ENCODE measurements around the gene MBNL1. TPM values are rescaled to one million over a fixed set of nuclear protein-coding genes. Genes with fewer than 3 reads are reported as not detected.

MBNL1 gene
- total RNA-seq, 2 donors from 2014 or later, result 149 to 191 TPM

DNA sequence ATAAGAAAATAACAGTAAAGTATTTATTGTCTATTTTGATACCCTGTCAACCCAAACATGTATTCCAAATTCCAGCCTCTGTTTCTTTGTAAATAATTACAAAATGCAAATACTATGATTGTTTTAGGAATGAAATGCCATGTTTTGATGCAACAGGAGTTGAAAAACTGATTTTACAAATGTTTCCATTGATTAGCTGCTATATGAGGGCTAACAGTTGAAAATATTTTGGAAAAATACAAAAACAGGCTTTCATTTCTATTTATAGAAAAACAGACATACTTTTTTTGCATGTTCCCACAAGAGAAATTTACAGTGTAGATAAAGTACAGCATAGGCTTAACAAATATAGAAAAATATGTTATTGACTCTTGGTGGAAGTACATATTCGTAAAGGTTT lies 20.0 kb downstream of the MBNL1 start:
- no peak for DNase-seq
- intact Hi-C loops (cut with DNase I), result no loop called here
- H3K9me3 ChIP-seq, result no peaks in the 10 kb centered on the region
- TF ChIP-seq CTCF (IDR thresholded peaks at IDR 0.05), result no peak
- peaks cover 5% of the 10 kb centered on the region for H3K4me1 ChIP-seq
- H3K27ac ChIP-seq, result no peak overlapping the region
- no peak overlapping the region for H3K9ac ChIP-seq (ENCODE audit: low read depth in 2 of 2, low read length in 2 of 2)
- H3K27me3 ChIP-seq, result no peaks in the 10 kb centered on the region
- H3K36me3 ChIP-seq, result no peaks in the 10 kb centered on the region
- no peak overlapping the region for H3K4me3 ChIP-seq

- Histone ChIP-seq H3K27ac (no peak overlapping the region), H3K9ac (ENCODE audit: low read depth in 2 of 2, low read length in 2 of 2) (no peak overlapping the region), H3K27me3 (no peaks in the 10 kb centered on the region), H3K36me3 (no peaks in the 10 kb centered on the region), H3K9me3 (no peaks in the 10 kb centered on the region), H3K4me1 (no peaks in the 10 kb centered on the region), H3K4me3 (no peak overlapping the region)
- no peak for TF ChIP-seq CTCF (IDR thresholded peaks at IDR 0.05)
- intact Hi-C loops (cut with DNase I), result no loop called here
- DNase-seq, result no peak
These were observed 21.0 kb downstream of the MBNL1 start for GRCh38 chr3:152289708-152290107.

DNA sequence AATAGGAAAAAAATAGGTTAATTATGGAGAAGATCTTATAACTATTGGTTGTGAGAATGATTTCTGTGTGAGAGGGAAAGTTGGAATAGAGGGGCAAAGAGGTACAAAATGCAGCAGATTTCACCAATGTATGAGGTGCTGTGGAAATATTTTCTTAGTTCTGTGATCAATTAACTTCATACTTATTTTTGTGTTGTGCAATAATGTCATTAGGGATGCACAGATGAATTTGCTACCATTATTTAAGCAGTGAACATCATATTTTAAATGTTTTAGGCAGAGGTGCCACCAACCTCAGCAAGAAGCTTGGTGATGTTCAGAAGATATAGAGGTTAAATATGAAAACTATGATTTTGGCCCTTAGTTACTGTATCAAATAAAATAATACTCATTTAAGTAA lies 21.6 kb downstream of the MBNL1 start:
- TF ChIP-seq CTCF (IDR thresholded peaks at IDR 0.05), result no peak
- no peaks in the 10 kb centered on the region for H3K36me3 ChIP-seq
- no peaks in the 10 kb centered on the region for H3K9me3 ChIP-seq
- H3K4me1 ChIP-seq, result no peaks in the 10 kb centered on the region
- DNase-seq, result no peak
- no peak overlapping the region for H3K27ac ChIP-seq
- H3K4me3 ChIP-seq, result no peak overlapping the region
- H3K9ac ChIP-seq (ENCODE audit: low read depth in 2 of 2, low read length in 2 of 2), result no peak overlapping the region
- no peaks in the 10 kb centered on the region for H3K27me3 ChIP-seq
- intact Hi-C loops (cut with DNase I), result no loop called here

DNA sequence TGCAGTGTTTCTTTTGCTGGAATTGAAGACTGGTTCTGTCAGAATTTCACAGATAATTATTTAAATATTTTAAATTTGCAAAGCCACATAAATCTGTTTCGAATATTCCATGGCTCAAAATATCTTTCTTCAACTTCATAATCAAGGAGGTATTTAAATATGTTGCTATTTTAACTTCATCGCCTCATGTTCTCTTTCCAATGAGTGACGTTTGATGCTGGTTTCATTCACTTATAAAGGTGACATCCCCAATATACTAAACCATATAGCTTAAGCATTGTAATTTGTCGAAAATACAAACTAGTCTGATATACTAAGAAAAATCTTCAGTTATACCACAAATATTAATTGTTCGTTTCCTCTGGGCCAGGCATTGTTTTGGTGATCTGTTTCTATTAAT lies 22.5 kb downstream of the MBNL1 start:
- no peak overlapping the region for H3K27ac ChIP-seq
- H3K36me3 ChIP-seq, result no peaks in the 10 kb centered on the region

GRCh38 chr3:152291649-152292066 lies 22.9 kb downstream of the MBNL1 start:
- no peak for TF ChIP-seq CTCF (IDR thresholded peaks at IDR 0.05)
- H3K9ac ChIP-seq (ENCODE audit: low read depth in 2 of 2, low read length in 2 of 2), result no peak overlapping the region
- H3K4me1 ChIP-seq, result no peaks in the 10 kb centered on the region
- no peak overlapping the region for H3K4me3 ChIP-seq
- H3K27me3 ChIP-seq, result no peaks in the 10 kb centered on the region
- no peaks in the 10 kb centered on the region for H3K36me3 ChIP-seq
- H3K27ac ChIP-seq, result no peak overlapping the region
- DNase-seq, result no peak
- H3K9me3 ChIP-seq, result no peaks in the 10 kb centered on the region
- intact Hi-C loops (cut with DNase I), result no loop called here

More for the DNA sequence above, 22.5 kb downstream of the MBNL1 start:
- Histone ChIP-seq H3K9ac (ENCODE audit: low read depth in 2 of 2, low read length in 2 of 2) (no peak overlapping the region), H3K4me1 (no peaks in the 10 kb centered on the region), H3K27me3 (no peaks in the 10 kb centered on the region), H3K4me3 (no peak overlapping the region), H3K9me3 (no peaks in the 10 kb centered on the region)
- no peak for TF ChIP-seq CTCF (IDR thresholded peaks at IDR 0.05)
- intact Hi-C loops (cut with DNase I), result no loop called here
- DNase-seq, result no peak

GRCh38 chr3:152292366-152292765 lies 23.6 kb downstream of the MBNL1 start:
- no peak for TF ChIP-seq CTCF (IDR thresholded peaks at IDR 0.05)
- H3K27me3 ChIP-seq, result no peaks in the 10 kb centered on the region
- H3K9me3 ChIP-seq, result no peaks in the 10 kb centered on the region
- H3K36me3 ChIP-seq, result no peaks in the 10 kb centered on the region
- no peak overlapping the region for H3K4me3 ChIP-seq
- H3K4me1 ChIP-seq, result no peaks in the 10 kb centered on the region
- no peak overlapping the region for H3K9ac ChIP-seq (ENCODE audit: low read depth in 2 of 2, low read length in 2 of 2)
- no peak overlapping the region for H3K27ac ChIP-seq
- DNase-seq, result no peak
- intact Hi-C loops (cut with DNase I), result no loop called here
